Inflammatory macrophage (primary cell): ENCODE data around the gene CUEDC2.

Experiments
- DNase-seq, 2 donors: peaks; one replicate each; pipeline ENCODE4 v3.0.0-alpha.2; 2020 to 2022

CUEDC2 gene

DNA sequence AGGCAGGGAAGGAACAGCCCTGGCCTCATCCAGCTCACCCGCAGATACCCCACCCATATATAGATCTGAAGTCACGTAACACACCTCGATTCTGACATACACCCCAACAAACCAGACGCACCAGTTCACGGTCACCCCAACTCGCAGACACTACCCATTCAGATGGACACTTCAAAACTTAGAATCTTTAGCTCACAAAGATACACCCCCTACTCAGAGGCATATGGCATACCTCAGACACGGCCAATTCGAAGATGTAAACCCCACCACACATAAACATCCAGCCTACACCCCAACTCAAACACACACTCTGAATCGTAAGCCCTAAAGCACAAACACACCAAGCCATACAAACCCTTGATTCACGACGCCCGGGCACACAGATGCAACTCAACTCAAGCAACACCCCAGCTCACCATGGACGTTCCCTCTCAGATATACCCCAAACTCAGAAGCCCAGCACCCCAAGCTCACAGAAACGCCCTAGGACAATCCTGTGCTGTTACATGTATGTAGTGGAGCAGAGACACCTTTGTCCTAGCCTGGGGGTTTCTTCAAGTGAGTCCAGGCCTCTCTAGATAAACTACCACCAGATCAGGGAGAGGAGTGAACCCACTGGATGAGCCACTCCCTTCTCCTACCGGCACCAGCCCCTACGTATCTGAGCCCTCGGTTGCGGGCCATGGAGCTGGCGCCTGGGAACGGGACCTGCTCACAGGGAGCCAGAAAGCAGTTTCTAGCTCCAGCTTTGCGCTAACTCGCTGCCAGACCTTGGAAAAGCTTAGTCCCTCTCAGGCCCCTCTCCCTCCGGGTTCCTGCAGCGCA lies 22.6 kb downstream of the CUEDC2 start:
- DNase-seq, result no peak

DNA sequence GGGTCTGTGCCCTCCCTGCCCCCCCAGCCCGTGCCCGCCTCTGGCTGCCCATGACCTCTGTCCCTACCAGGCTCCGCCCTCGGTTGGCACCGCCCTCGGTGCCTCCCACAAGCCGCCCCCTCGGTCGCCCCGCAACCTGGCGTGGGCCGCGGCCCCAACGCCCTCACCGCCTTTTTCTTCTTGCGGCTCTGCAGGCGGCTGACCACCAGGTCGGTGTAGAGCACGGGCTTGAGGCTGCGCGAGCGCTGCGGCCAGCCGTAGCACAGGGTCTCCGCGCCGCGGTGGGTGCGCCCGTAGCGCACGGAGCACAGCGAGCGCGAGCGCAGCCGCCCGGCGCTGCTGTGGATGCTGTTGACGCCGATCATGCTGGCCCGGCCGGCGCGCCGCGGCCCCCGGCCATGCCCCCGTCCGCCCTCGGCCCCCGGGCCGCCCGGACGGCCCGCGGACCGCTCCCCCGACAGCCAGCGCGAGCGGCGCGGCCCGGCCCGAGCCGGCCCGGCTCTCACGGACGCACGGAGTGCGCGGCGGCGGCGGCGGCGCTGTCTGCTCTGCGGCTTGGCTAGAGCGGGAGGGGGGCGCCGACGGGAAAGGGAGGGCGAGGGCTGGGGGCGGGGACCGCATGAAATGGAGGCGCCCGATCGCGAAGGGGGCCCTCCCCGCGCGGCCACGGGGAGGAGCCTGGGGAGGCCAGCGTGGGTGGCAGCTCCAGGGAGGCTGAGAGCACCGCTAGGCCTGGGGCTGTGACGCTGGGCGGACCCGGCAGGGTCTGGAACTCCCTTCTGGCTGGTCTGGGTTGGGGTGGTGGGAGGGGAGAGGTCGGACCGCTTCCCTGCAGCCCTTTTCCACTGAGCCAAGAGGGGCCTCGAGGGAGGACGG lies 23.4 kb downstream of the CUEDC2 start:
- DNase-seq, result peak in 1 of 2 donors; percentile 36

DNA sequence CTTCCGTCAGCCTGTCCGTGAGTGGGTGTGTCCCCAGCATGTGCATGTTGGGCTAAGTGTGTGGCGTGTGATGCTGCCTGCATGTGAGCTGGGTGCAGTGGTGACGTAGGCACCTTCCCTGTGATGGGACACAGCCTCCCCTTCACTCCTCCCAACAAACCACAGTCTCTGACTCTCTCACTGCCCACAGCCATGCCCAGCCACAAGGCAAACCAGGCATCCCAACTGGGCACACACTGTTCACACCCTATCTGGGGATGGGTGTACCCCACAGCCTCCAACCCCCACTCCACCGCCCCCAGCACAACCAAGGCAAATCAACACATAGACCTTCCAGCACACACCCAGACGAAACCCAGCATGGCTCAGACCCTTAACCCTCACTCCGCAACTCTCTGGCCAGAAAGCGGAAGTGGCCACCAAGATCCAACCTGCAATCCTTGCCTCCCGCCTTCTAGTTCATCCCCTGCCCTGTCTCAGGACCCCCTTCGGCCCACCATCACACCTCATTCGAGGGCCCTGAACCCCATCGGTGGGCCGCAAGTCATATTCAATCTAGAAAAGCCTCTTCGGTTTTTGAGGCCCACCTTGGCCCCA lies 24.1 kb downstream of the CUEDC2 start:
- no peak for DNase-seq

DNA sequence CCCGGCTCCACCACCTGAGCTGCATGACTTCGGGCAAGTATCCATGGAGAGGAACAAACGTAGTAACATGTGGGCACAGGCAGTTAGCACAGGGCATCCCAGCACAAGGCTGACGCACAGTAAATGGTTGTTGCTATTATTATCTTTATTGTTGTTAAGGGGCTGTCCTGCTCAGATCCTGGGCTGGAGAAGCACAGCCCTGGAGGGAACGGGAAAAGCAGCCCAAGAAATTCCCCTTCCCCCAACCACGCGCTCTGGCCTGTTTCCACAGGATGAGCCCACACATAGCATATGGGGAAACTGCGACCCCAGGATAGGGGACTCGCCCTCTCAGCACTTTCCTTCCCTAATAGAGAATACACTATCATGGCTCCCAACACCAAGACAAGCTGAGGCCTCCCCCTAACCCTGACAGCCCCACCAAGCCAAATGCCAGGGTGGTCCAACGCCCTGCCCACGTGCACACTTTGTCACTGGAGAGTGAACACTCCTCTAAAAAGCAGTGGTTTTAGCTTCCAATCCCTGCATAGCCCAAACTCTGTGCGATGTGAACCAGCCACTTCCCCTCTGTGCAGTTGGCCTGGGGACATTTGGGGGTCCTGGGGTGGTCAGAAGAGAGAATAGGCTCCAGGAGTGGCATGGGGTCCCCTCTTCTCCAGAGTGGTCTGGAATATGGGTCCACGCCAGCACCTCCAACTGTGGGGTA lies 24.8 kb downstream of the CUEDC2 start:
- peak; percentile 20 to 55 for DNase-seq

DNA sequence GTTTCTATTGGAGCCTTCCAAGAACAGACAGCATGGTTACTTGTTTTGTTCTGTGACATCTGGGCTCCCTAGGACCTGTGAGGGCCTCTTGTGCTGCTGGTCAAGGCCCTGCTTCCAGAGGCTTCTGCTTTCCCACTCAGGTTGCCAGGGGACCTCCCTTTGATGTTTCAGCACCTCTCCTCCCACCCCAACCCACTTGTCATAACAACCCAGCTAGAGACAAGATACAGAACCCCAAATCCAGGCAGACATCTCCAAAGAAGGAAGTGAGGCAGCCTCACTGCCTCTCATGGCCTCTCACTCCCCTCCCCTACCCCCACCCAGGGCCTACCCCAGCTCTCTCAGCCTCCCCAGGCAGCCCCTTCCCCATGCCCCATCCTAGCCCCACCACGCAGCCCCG lies 25.6 kb downstream of the CUEDC2 start:
- DNase-seq, result no peak

DNA sequence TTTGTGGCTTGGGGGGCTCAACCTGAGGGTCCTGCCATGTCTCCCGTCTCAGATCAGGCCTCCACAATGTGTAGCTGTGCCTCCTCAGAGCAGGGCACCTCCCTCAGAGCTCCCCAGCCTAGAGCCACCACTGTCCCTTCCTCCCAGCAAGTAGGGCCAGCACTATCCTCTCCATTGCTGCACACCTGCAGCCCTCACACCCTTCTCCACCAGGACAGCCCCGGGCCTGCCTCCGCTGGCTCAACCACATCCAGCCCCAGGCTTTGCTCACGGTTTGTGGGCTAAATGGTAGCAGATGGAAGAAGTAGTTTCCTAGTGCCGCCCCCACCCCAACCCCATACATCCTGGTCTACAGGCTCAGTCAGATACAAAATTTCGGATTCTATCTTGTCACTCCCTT lies 26.7 kb downstream of the CUEDC2 start:
- no peak for DNase-seq

DNA sequence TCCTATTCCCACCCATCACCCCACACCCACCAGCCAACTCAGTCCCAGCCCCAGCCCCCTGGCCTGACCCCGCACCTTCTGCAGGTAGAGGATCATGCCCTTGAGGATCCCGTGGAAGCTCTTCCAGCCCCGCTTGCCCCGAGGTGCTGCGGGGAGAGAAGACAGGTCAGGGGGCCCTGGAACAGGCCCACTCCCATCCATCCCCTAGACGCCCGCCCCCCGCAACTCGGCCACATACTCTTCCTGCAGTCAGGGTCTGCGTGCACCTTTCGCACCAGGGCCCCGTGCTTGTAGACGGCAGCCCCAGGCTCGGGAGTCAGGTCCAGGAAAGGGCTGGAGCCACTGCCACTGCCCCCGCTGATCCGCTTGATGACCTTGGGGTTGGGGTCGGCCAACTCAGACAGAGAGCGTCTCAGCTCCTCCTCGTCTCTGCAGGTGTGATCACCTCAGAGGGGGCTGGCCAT lies 27.2 kb downstream of the CUEDC2 start:
- no peak for DNase-seq

DNA sequence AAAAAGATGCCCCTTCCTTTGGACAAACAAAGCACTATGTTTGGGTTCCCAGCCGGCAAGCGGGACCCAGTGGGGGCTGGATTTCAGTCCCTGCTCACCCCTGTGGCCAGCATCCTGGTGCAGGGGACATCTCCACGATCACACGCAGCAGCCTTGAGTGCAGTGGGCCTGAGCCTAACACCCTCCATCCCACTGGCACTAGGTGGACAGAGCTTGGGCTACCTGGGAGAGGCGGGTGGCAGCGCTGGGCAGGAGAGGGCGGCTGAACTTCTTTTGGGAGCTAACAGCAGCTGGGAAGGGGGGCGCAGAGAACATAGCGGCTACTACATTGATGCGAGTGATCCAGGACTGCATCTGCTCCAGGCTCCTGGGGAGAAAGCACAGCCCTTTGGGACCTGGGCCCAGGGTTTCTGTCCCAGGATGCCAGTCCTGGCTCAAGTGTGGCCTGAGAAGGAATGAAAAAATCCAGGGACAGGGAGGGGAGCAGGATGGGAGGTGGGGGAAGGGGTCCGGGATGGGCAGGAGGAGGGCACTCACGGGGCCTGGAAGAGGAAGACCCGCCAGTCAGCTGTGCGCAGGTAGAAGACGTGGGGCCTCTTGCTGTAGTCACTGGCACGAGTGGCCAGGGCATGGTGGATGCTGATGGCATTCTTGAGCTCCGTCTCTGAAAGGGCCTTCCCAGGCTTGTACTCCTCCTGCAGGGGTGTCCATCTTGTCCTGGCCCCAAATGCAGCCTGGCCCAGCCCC lies 27.8 kb downstream of the CUEDC2 start:
- DNase-seq, result no peak

DNA sequence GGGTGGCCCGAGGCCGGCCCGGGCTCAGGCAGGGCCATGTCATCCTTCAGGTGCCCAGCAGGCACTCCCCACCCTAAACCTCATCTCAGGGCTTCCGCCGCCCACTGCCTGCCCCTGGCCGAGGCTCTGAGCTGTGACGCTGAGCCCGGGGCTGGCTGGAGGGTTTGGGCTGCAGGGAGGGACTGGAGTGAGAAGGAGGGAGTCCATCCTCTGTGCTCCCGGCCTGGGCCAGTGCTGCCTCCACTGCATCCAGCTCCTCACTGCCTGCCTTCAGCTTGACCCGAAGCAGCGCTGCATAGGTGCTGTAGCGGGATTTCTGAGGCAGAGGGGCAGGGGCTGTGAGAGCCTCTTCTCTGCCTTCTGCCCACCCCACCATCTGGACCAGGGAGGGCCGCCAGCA lies 29.3 kb downstream of the CUEDC2 start:
- DNase-seq, result no peak

DNA sequence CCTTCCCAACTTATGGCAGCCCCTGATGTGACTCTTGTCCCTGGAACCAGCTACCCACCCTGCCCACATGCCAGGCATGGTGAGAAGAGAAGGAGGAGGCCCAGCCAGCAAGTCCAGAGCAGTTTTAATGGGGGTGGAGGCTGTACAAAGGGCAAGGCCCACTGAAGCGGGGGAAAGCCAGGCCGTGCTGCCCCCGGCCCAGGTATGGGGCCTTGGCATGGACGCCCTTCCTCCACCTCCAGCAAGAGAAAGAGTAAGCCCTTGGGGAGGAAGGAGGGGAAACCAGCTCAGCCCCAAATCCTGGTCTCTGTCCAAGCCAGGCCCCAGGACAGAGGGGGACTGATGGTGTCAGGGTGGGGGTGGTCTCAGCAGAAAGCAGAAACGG lies 29.9 kb downstream of the CUEDC2 start:
- no peak for DNase-seq

DNA sequence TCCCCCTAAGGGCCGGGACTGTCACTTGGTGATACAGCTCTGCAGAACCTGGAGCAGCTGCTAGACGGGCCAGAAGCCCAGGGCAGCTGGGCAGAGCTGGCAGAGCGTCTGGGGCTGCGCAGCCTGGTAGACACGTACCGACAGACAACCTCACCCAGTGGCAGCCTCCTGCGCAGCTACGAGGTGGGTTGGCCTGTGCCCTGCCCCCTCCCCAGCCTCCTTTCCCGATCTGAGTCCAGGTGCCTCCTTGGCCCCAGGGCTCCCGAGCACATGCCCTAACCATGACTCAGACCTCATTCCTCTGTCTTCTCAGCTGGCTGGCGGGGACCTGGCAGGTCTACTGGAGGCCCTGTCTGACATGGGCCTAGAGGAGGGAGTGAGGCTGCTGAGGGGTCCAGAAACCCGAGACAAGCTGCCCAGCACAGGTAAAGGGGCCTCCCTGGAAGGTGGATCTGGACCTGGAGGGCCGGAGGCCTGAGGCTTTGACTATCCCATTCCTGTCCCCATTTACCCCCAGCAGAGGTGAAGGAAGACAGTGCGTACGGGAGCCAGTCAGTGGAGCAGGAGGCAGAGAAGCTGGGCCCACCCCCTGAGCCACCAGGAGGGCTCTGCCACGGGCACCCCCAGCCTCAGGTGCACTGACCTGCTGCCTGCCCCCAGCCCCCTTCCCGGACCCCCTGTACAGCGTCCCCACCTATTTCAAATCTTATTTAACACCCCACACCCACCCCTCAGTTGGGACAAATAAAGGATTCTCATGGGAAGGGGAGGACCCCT lies 30.5 kb downstream of the CUEDC2 start:
- no peak for DNase-seq

DNA sequence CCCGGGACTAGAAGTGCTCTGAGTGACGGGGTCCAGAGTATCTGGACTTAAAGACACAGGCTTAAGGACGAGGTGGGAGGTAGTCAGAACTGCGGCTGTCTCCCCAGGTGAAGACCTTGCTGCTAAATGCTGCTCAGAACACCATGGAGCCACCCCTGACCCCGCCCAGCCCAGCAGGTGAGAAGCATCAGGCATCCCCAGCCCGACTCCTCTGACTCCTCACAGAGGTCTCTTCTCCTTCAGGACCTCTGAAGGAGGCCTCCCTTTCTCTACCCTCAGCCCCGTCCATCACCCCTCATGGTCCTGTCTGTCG lies 31.1 kb downstream of the CUEDC2 start:
- no peak for DNase-seq

DNA sequence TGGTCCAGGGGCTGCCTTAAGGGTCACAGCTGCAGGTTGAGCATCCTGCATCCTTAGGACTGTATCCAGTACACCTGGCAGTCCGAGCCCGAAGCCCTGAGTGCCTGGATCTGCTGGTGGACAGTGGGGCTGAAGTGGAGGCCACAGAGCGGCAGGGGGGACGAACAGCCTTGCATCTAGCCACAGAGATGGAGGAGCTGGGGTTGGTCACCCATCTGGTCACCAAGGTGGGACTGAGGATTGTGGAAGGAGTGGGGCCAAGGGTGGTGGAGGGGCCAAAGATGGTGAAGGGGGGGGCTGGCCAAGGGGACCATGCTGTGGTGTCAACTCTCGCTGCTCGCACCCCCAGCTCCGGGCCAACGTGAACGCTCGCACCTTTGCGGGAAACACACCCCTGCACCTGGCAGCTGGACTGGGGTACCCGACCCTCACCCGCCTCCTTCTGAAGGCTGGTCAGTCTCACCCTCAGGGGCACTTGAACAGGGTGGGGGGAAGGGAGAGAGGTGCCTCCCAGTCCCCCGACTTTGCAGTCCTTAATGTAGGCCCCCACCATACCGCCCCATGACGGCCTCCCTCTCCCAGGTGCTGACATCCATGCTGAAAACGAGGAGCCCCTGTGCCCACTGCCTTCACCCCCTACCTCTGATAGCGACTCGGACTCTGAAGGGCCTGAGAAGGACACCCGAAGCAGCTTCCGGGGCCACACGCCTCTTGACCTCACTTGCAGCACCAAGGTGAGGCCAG lies 31.6 kb downstream of the CUEDC2 start:
- no peak for DNase-seq

DNA sequence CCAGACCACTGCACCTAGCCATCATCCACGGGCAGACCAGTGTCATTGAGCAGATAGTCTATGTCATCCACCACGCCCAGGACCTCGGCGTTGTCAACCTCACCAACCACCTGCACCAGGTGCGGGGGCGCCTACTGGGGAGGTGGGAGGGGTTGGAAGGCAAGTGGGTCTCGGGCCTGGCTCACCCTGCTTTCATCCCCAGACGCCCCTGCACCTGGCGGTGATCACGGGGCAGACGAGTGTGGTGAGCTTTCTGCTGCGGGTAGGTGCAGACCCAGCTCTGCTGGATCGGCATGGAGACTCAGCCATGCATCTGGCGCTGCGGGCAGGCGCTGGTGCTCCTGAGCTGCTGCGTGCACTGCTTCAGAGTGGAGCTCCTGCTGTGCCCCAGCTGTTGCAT lies 32.3 kb downstream of the CUEDC2 start:
- no peak for DNase-seq

DNA sequence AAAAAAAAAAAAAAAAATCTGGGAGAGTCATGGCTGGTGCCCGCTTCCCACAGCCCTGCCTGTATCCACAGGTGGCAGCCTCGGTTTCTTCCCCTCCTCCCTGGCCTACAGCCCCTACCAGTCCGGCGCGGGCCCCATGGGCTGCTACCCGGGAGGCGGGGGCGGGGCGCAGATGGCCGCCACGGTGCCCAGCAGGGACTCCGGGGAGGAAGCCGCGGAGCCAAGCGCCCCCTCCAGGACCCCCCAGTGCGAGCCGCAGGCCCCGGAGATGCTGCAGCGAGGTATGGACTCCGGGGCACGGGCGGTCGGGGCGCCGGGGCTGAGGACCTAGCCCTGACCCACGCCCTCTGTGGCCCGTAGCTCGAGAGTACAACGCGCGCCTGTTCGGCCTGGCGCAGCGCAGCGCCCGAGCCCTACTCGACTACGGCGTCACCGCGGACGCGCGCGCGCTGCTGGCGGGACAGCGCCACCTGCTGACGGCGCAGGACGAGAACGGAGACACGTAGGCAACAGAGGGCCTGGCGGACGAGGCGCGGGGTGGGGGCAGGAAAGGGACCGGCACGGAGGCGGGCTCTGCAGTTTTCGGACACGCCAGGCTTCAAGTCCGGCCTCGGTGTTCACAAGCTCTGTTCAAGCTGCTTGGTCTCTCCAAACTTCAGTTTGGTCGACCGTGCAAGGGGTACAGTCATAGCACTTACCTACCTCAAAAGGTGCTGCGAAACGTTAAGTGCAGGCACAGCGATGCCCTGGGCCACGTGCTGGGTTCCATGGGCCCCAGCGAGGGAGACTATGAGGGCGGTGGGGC lies 33.0 kb downstream of the CUEDC2 start:
- peak; percentile 87 to 89 for DNase-seq

DNA sequence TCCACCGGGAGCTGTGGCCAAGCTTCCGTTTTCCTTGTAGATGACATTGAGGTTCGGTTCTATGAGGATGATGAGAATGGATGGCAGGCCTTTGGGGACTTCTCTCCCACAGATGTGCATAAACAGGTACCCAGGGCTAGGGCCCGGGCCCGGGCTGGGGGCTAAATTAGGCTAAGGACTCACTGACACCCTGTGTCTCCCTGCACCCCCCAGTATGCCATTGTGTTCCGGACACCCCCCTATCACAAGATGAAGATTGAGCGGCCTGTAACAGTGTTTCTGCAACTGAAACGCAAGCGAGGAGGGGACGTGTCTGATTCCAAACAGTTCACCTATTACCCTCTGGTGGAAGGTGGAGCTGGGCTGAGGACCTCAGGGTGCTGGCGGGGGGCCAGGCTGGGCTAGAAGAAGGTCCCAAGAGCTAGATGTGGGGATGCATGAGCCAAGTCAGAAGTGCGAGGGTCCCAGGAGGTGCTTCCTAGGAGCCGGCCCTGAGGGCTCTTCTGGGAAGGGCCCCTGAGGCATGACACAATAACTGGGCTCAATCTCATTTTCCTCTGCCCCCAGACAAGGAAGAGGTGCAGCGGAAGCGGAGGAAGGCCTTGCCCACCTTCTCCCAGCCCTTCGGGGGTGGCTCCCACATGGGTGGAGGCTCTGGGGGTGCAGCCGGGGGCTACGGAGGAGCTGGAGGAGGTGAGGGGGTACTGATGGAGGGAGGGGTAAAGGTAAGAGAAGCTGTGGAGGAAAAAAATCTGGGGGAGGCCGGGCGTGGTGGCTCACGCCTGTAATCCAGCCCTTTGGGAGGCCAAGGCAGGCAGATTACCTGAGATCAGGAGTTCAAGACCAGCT lies 34.0 kb downstream of the CUEDC2 start:
- no peak for DNase-seq

DNA sequence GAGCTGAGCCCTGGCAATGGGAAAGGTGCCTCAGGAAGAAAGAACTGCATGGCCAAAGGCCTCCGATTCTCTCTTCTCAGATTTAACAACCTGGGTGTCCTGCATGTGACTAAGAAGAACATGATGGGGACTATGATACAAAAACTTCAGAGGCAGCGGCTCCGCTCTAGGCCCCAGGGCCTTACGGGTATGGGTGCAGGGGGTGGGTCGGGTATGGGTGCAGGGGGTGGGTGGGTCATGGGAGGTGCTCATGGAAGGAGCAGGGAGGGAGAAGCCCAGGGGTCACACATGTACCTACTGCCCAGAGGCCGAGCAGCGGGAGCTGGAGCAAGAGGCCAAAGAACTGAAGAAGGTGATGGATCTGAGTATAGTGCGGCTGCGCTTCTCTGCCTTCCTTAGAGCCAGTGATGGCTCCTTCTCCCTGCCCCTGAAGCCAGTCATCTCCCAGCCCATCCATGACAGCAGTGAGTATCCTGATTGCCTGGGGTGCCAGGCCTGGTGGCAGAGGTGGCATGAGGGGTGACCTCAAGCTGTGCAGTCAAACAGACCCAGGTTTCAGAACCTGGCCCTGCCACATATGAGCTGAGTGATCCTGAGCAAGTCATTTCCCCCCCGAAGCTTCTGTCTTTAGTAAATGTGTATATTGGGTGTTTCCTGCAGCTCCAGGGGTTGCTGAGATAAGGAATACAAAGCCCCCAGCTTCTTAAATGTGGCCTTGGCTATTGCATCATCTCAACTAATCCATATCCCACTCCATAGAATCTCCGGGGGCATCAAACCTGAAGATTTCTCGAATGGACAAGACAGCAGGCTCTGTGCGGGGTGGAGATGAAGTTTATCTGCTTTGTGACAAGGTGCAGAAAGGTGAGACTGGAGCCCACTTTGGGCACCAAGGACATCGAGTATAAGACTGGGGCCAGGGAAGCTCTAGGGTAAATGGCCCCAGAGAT lies 34.9 kb downstream of the CUEDC2 start:
- DNase-seq, result no peak

DNA sequence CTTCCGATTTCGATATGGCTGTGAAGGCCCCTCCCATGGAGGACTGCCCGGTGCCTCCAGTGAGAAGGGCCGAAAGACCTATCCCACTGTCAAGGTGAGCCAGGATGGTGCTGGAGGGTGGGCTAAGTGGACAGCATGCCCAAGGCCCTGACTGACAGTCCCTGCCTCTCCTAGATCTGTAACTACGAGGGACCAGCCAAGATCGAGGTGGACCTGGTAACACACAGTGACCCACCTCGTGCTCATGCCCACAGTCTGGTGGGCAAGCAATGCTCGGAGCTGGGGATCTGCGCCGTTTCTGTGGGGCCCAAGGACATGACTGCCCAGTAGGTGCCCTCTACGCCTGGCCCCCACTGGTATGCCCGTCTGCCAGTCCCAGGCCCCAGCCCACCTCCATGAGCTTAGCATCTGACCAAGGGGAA lies 35.6 kb downstream of the CUEDC2 start:
- DNase-seq, result no peak
